ENCODE data around the gene MAP4K4. TPM values are rescaled to one million over a fixed set of nuclear protein-coding genes. Genes with fewer than 3 reads are reported as not detected.

The MAP4K4 gene
- total RNA-seq, 2 donors from 2014 or later = 60.1 to 147 TPM

- Histone ChIP-seq H3K27me3 (replicated peaks; ENCODE audit: insufficient read depth) (no peaks in the 10 kb centered on the region), H3K36me3 (no peaks in the 10 kb centered on the region), H3K27ac (no peak overlapping the region), H3K4me3 (no peak overlapping the region), H3K9me3 (no peaks in the 10 kb centered on the region), H3K4me1 (ENCODE audit: control insufficient read depth in 1 of 2, low read depth in 2 of 2) (peaks cover 57 to 72% of the 10 kb centered on the region in 2 donors)
- TF ChIP-seq CTCF (IDR thresholded peaks at IDR 0.05) = no peak
- DNase-seq (ENCODE audit: low spot score) = no peak
- ATAC-seq (ENCODE audit: insufficient number of reproducible peaks, low FRiP score, low read depth) = no peak
Observed at GRCh38 chr2:101750688-101751087, 53.2 kb downstream of the MAP4K4 start.

GRCh38 chr2:101751276-101751815, 53.8 kb downstream of the MAP4K4 start:
- ATAC-seq (ENCODE audit: insufficient number of reproducible peaks, low FRiP score, low read depth) (no peak), DNase-seq (ENCODE audit: low spot score) (no peak)
- Histone ChIP-seq H3K27ac (peak overlapping the region in 1 of 2 donors; percentile 5), H3K27me3 (replicated peaks; ENCODE audit: insufficient read depth) (no peaks in the 10 kb centered on the region), H3K4me1 (ENCODE audit: control insufficient read depth in 1 of 2, low read depth in 2 of 2) (peaks cover 55 to 66% of the 10 kb centered on the region in 2 donors), H3K9me3 (no peaks in the 10 kb centered on the region), H3K36me3 (no peaks in the 10 kb centered on the region), H3K4me3 (no peak overlapping the region)
- TF ChIP-seq CTCF (IDR thresholded peaks at IDR 0.05) = no peak

- H3K27me3 ChIP-seq (replicated peaks; ENCODE audit: insufficient read depth) = no peaks in the 10 kb centered on the region
- ATAC-seq (ENCODE audit: insufficient number of reproducible peaks, low FRiP score, low read depth) = no peak
- H3K4me1 ChIP-seq (ENCODE audit: control insufficient read depth in 1 of 2, low read depth in 2 of 2) = peaks cover 52 to 66% of the 10 kb centered on the region in 2 donors
- no peaks in the 10 kb centered on the region for H3K9me3 ChIP-seq
- H3K4me3 ChIP-seq = no peak overlapping the region
- H3K27ac ChIP-seq = peak overlapping the region in 1 of 2 donors; percentile 5
- no peak for TF ChIP-seq CTCF (IDR thresholded peaks at IDR 0.05)
- no peaks in the 10 kb centered on the region for H3K36me3 ChIP-seq
- DNase-seq (ENCODE audit: low spot score) = no peak
Observed at GRCh38 chr2:101751875-101752619, 54.5 kb downstream of the MAP4K4 start.

GRCh38 chr2:101752716-101753616, 55.5 kb downstream of the MAP4K4 start:
- Histone ChIP-seq H3K36me3 (no peaks in the 10 kb centered on the region), H3K9me3 (no peaks in the 10 kb centered on the region), H3K27me3 (replicated peaks; ENCODE audit: insufficient read depth) (no peaks in the 10 kb centered on the region), H3K4me3 (peak overlapping the region; percentile 22), H3K27ac (peak overlapping the region in 1 of 2 donors; percentile 5), H3K4me1 (ENCODE audit: control insufficient read depth in 1 of 2, low read depth in 2 of 2) (peaks cover 47 to 62% of the 10 kb centered on the region in 2 donors)
- DNase-seq (ENCODE audit: low spot score) = peak; percentile 15
- no peak for TF ChIP-seq CTCF (IDR thresholded peaks at IDR 0.05)
- ATAC-seq (ENCODE audit: insufficient number of reproducible peaks, low FRiP score, low read depth) = peak; percentile 45
